GM12878 (cell line): Measurements from ENCODE around the gene LCLAT1. TPM values are rescaled to one million over a fixed set of nuclear protein-coding genes. Genes with fewer than 3 reads are reported as not detected.

ENCODE experiments used
- GABPA ChIP-seq: IDR thresholded peaks from 2 replicates; pipeline ENCODE4 v1.6.1; 2014; ENCODE audit warnings: antibody characterized with exemption, low read depth, mild to moderate bottlenecking, inconsistent platforms
- HDAC2 ChIP-seq: fragments of 200-600 bp; sonication (generic); IDR thresholded peaks from 2 replicates; pipeline ENCODE4 v1.6.1; 2017
- NBN ChIP-seq: fragments of 450-650 bp; IDR thresholded peaks from 2 replicates; pipeline ENCODE4 v1.6.1; 2016
- NRF1 ChIP-seq: conservative IDR thresholded peaks from 2 replicates; pipeline ENCODE4 v1.6.1; 2011; ENCODE audit warnings: mild to moderate bottlenecking, low read depth, low read length, improper control_type of control experiment
- SMAD5 ChIP-seq: IDR thresholded peaks from 2 replicates; pipeline ENCODE4 v1.6.1; 2016; ENCODE audit warnings: antibody characterized with exemption, low read depth
- polyA plus RNA-seq, 11 experiments: library from polyadenylated mRNA; depleted of rRNA in 4 of 11; unstranded in 6 of 11; stranded (reverse) in 5 of 11; fragments of >200 nt; fragmentation: Nextera tagmentation in 4 of 11; fragmentation: Illumina TruSeq in 1 of 11; extraction: Ambion mirVana in 4 of 11; extraction: Trizol in 1 of 11; gene quantifications; 1 replicate in 1 of 11; 2 replicates in 10 of 11; pipeline versions ENCODE4 v1.2.1 to v1.2.3, GENCODE V29; 2011 to 2016; ENCODE audit warnings: inconsistent platforms in 2 of 11, missing spikeins in 2 of 11, low read depth in 1 of 11
- total RNA-seq, 4 experiments: library from RNA; depleted of rRNA in 3 of 4; stranded (reverse); fragments of >200 nt in 3 of 4; fragmentation: Illumina TruSeq in 1 of 4; extraction: Trizol in 1 of 4; gene quantifications; 2 replicates each; pipeline versions ENCODE4 v1.2.1 to v1.2.3, GENCODE V29; 2013 to 2021
- TF ChIP-seq, protein P1 (sequence below): IDR thresholded peaks from 2 replicates; pipeline ENCODE4 v1.6.1; 2012; ENCODE audit warnings: mild to moderate bottlenecking, low read depth, low read length
- TF ChIP-seq, protein P2 (sequence below): IDR thresholded peaks from 2 replicates; pipeline ENCODE4 v1.6.1; 2011; ENCODE audit warnings: low read depth, low read length, improper control_type of control experiment, borderline replicate concordance
- TF ChIP-seq, protein P3 (sequence below): IDR thresholded peaks from 2 replicates; pipeline ENCODE4 v1.6.1; 2011; ENCODE audit warnings: borderline replicate concordance, low read depth, mild to moderate bottlenecking, moderate library complexity, mixed read lengths, low read length; ENCODE audit not compliant: insufficient read depth; ENCODE audit errors: extremely low read length

The LCLAT1 gene
- total and polyA plus RNA-seq, 10 of the 15 experiments (the other 5 are each of a cell fraction or from before 2014, with no cell fraction given) = 8.1 to 33.0 (median 15.9) TPM

DNA sequence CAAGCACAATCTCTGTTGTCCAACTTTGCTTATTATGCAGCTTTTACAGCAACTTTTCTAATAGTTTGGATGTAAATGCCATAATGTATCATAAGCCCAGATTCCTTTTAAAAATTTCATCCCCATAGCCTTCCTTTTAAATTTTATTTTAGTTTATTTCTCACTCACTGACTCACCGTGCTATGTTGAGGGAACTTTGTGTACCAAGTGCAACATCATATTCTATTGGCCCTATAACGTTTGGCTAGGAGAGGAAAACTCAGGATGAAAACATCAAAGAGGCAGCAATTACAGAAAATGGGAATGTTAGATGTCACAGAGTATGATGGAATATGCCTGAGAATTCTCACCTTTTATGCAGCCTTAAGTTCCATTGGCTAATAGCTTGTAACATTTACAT lies 135.5 kb downstream of the LCLAT1 start (continued):
- TF ChIP-seq NRF1 (no peak), NBN (no peak), SMAD5 (no peak), GABPA (no peak), HDAC2 (no peak)
- TF ChIP-seq, protein P1, sequence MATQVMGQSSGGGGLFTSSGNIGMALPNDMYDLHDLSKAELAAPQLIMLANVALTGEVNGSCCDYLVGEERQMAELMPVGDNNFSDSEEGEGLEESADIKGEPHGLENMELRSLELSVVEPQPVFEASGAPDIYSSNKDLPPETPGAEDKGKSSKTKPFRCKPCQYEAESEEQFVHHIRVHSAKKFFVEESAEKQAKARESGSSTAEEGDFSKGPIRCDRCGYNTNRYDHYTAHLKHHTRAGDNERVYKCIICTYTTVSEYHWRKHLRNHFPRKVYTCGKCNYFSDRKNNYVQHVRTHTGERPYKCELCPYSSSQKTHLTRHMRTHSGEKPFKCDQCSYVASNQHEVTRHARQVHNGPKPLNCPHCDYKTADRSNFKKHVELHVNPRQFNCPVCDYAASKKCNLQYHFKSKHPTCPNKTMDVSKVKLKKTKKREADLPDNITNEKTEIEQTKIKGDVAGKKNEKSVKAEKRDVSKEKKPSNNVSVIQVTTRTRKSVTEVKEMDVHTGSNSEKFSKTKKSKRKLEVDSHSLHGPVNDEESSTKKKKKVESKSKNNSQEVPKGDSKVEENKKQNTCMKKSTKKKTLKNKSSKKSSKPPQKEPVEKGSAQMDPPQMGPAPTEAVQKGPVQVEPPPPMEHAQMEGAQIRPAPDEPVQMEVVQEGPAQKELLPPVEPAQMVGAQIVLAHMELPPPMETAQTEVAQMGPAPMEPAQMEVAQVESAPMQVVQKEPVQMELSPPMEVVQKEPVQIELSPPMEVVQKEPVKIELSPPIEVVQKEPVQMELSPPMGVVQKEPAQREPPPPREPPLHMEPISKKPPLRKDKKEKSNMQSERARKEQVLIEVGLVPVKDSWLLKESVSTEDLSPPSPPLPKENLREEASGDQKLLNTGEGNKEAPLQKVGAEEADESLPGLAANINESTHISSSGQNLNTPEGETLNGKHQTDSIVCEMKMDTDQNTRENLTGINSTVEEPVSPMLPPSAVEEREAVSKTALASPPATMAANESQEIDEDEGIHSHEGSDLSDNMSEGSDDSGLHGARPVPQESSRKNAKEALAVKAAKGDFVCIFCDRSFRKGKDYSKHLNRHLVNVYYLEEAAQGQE = no peak
- TF ChIP-seq, protein P2, sequence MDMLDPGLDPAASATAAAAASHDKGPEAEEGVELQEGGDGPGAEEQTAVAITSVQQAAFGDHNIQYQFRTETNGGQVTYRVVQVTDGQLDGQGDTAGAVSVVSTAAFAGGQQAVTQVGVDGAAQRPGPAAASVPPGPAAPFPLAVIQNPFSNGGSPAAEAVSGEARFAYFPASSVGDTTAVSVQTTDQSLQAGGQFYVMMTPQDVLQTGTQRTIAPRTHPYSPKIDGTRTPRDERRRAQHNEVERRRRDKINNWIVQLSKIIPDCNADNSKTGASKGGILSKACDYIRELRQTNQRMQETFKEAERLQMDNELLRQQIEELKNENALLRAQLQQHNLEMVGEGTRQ = no peak
- TF ChIP-seq, protein P3, sequence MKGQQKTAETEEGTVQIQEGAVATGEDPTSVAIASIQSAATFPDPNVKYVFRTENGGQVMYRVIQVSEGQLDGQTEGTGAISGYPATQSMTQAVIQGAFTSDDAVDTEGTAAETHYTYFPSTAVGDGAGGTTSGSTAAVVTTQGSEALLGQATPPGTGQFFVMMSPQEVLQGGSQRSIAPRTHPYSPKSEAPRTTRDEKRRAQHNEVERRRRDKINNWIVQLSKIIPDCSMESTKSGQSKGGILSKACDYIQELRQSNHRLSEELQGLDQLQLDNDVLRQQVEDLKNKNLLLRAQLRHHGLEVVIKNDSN = no peak
